IMR-90 (cell line): ENCODE data around the gene KIF16B. TPM values are rescaled to one million over a fixed set of nuclear protein-coding genes. Genes with fewer than 3 reads are reported as not detected.

Experiments used
- ATAC-seq: fragments of 200-7000 bp; cut with Tn5 transposase; 2 replicates; pipeline ENCODE4 v1.9.1; 2020; ENCODE audit warnings: low read depth, mild to moderate bottlenecking, moderate library complexity
- BruUV-seq: library from RNA; stranded (reverse); fragments of 400-500 nt; replicated peaks from 2 replicates; lab custom pipeline; 2021; lab: Mats Ljungman, UMichigan
- CTCF ChIA-PET: fragments of 300-600 bp; formaldehyde crosslinking; extraction: SDS; loops from one replicate; lab custom pipeline; 2021; ENCODE audit warnings: antibody characterized with exemption; lab: Yijun Ruan, JAX
- POLR2A ChIA-PET: fragments of 300-600 bp; sonication (Branson Sonifier 250); formaldehyde crosslinking; loops from one replicate; lab custom pipeline; 2022; ENCODE audit warnings: antibody characterized with exemption; ENCODE audit not compliant: unreplicated experiment; lab: Charles Lee
- DNase-seq: peaks from one replicate; pipeline ENCODE4 v3.0.0; 2013
- H2AFZ ChIP-seq: replicated peaks from 2 replicates; pipeline ENCODE3; 2013; ENCODE audit warnings: low read length, mild to moderate bottlenecking; ENCODE audit not compliant: poor library complexity
- H2AK5ac ChIP-seq: 2 replicates; pipeline ENCODE4 v1.6.1; 2013; ENCODE audit warnings: low read depth, low read length, inconsistent platforms
- H2AK9ac ChIP-seq: replicated peaks from 2 replicates; pipeline ENCODE3; 2013; ENCODE audit warnings: mild to moderate bottlenecking, low read depth, low read length, moderate library complexity; ENCODE audit not compliant: poor library complexity
- H2BK120ac ChIP-seq: 2 replicates; pipeline ENCODE4 v1.6.1; 2013; ENCODE audit warnings: low read depth, low read length, inconsistent platforms
- H2BK15ac ChIP-seq: 3 replicates; pipeline ENCODE4 v1.6.1; 2013; ENCODE audit warnings: low read depth, low read length, inconsistent platforms
- H2BK20ac ChIP-seq: 2 replicates; pipeline ENCODE4 v1.6.1; 2013; ENCODE audit warnings: low read depth, mild to moderate bottlenecking, inconsistent platforms, low read length, moderate library complexity
- H2BK5ac ChIP-seq: 2 replicates; pipeline ENCODE4 v1.6.1; 2013; ENCODE audit warnings: mild to moderate bottlenecking, low read depth, low read length, inconsistent platforms; ENCODE audit not compliant: poor library complexity, severe bottlenecking
- H3K14ac ChIP-seq: replicated peaks from 2 replicates; pipeline ENCODE4 v1.6.1; 2013; ENCODE audit warnings: low read depth, low read length, inconsistent platforms
- H3K18ac ChIP-seq: 2 replicates; pipeline ENCODE4 v1.6.1; 2013; ENCODE audit warnings: low read depth, low read length, control low read depth
- H3K23ac ChIP-seq: 2 replicates; pipeline ENCODE4 v1.6.1; 2013; ENCODE audit warnings: low read depth, low read length, inconsistent platforms
- H3K27ac ChIP-seq: 2 replicates; pipeline ENCODE4 v1.5.1; 2013; ENCODE audit warnings: mild to moderate bottlenecking, control low read depth, low read length; ENCODE audit not compliant: insufficient read depth
- H3K27me3 ChIP-seq: 2 replicates; pipeline ENCODE4 v1.6.1; 2013; ENCODE audit warnings: low read length; ENCODE audit not compliant: control insufficient read depth, insufficient read depth
- H3K36me3 ChIP-seq: 2 replicates; pipeline ENCODE4 v1.6.1; 2013; ENCODE audit warnings: low read length, mixed read lengths; ENCODE audit not compliant: control insufficient read depth, insufficient read depth
- H3K4ac ChIP-seq: 2 replicates; pipeline ENCODE4 v1.6.1; 2013; ENCODE audit warnings: low read depth, low read length, inconsistent platforms
- H3K4me1 ChIP-seq: 2 replicates; pipeline ENCODE4 v1.6.1; 2013; ENCODE audit warnings: low read length, mixed read lengths; ENCODE audit not compliant: control insufficient read depth, insufficient read depth
- H3K4me2 ChIP-seq: 2 replicates; pipeline ENCODE4 v1.6.1; 2013; ENCODE audit warnings: low read depth, mild to moderate bottlenecking, control low read depth, low read length, moderate library complexity
- H3K4me3 ChIP-seq: 2 replicates; pipeline ENCODE4 v1.5.1; 2013; ENCODE audit warnings: low read depth, mild to moderate bottlenecking, control low read depth, low read length, moderate library complexity; ENCODE audit not compliant: insufficient read depth
- H3K56ac ChIP-seq: 2 replicates; pipeline ENCODE4 v1.6.1; 2013; ENCODE audit warnings: low read length, inconsistent platforms; ENCODE audit not compliant: insufficient read depth; ENCODE audit errors: extremely low read depth
- H3K79me1 ChIP-seq, 2 experiments: 2 replicates each; pipeline ENCODE4 v1.6.1; 2013; ENCODE audit warnings: low read length in 2 of 2, inconsistent platforms in 1 of 2, low read depth in 1 of 2
- H3K9ac ChIP-seq: 2 replicates; pipeline ENCODE4 v1.6.1; 2013; ENCODE audit warnings: low read depth, low read length, control low read depth
- H3K9me1 ChIP-seq: 2 replicates; pipeline ENCODE4 v1.6.1; 2013; ENCODE audit warnings: low read length, inconsistent platforms; ENCODE audit not compliant: insufficient read depth
- H3K9me3 ChIP-seq: 2 replicates; pipeline ENCODE4 v1.6.1; 2013; ENCODE audit warnings: low read length; ENCODE audit not compliant: control insufficient read depth, insufficient read depth
- H4K20me1 ChIP-seq: 2 replicates; pipeline ENCODE4 v1.6.1; 2013; ENCODE audit warnings: low read length, inconsistent platforms; ENCODE audit not compliant: insufficient read depth
- H4K5ac ChIP-seq: 2 replicates; pipeline ENCODE4 v1.6.1; 2013; ENCODE audit warnings: mild to moderate bottlenecking, low read depth, low read length, control low read depth
- H4K8ac ChIP-seq, 2 experiments: 2 replicates each; pipeline ENCODE4 v1.6.1; 2013; ENCODE audit warnings: low read depth in 2 of 2, low read length in 2 of 2, control low read depth in 1 of 2, inconsistent platforms in 1 of 2
- H4K91ac ChIP-seq: 2 replicates; pipeline ENCODE4 v1.6.1; 2013; ENCODE audit warnings: low read depth, low read length, inconsistent platforms; ENCODE audit not compliant: insufficient read depth
- BHLHE40 ChIP-seq: fragments of 150-350 bp; IDR thresholded peaks from 2 replicates; pipeline ENCODE4 v1.6.1; 2016; ENCODE audit warnings: mild to moderate bottlenecking, low read depth, low read length
- MAZ ChIP-seq: IDR thresholded peaks from 2 replicates; pipeline ENCODE4 v1.6.1; 2012; ENCODE audit warnings: low read depth, mild to moderate bottlenecking, low read length, improper control_type of control experiment, moderate library complexity, borderline replicate concordance
- MXI1 ChIP-seq: IDR thresholded peaks from 2 replicates; pipeline ENCODE4 v1.6.1; 2012; ENCODE audit warnings: low read depth, mild to moderate bottlenecking, low read length, moderate library complexity, borderline replicate concordance
- RCOR1 ChIP-seq: IDR thresholded peaks from 2 replicates; pipeline ENCODE4 v1.6.1; 2012; ENCODE audit warnings: mild to moderate bottlenecking, low read length, improper control_type of control experiment; ENCODE audit not compliant: insufficient replicate concordance
- SMC3 ChIP-seq: fragments of 150-350 bp; IDR thresholded peaks from 2 replicates; pipeline ENCODE4 v1.6.1; 2016; ENCODE audit warnings: low read depth, mild to moderate bottlenecking, antibody characterized with exemption, low read length, moderate library complexity
- USF2 ChIP-seq: fragments of 150-350 bp; IDR thresholded peaks from 2 replicates; pipeline ENCODE4 v1.6.1; 2017; ENCODE audit warnings: mild to moderate bottlenecking, antibody characterized with exemption, low read length, low read depth
- WGBS, 2 experiments: methylation state at CpG; one replicate each; pipeline versions ENCODE4 v1.1.5 to v1.1.7; 2013; ENCODE audit warnings: missing lambda C conversion rate in 2 of 2; ENCODE audit not compliant: insufficient read length in 1 of 2; ENCODE audit errors: extremely low coverage in 2 of 2; 5-methylcytosine and 5-hydroxymethylcytosine counted together
- dilution Hi-C: fragments of 300-500 bp; cut with HindIII; formaldehyde crosslinking; loops from one replicate; pipeline ENCODE4 v1.14.3; 2018; ENCODE audit warnings: low sequenced_read_pairs; ENCODE audit not compliant: unreplicated experiment
- in situ Hi-C: fragments of 300-500 bp; cut with MboI; formaldehyde crosslinking; loops from 3 replicates; pipeline ENCODE4 v1.14.3; 2019; ENCODE audit warnings: low sequenced_read_pairs, inconsistent platforms, mixed read lengths
- intact Hi-C: fragments of 100-400 bp; cut with micrococcal nuclease; formaldehyde crosslinking; loops from 2 replicates; pipeline ENCODE4 v1.10.0; 2022
- polyA plus RNA-seq, 3 experiments: library from polyadenylated mRNA; depleted of rRNA; stranded (reverse); fragments of >200 nt; gene quantifications; 2 replicates each; pipeline ENCODE4 v1.2.3, GENCODE V29; 2012; ENCODE audit warnings: low replicate concordance in 1 of 3
- total RNA-seq: library from RNA; depleted of rRNA; stranded (reverse); fragments of >200 nt; gene quantifications from 2 replicates; pipeline ENCODE4 v1.2.3, GENCODE V29; 2012

KIF16B gene
- total and polyA plus RNA-seq, 2 of the 4 experiments (the other 2 are of a cell fraction), result 4.7 to 10.0 TPM

DNA sequence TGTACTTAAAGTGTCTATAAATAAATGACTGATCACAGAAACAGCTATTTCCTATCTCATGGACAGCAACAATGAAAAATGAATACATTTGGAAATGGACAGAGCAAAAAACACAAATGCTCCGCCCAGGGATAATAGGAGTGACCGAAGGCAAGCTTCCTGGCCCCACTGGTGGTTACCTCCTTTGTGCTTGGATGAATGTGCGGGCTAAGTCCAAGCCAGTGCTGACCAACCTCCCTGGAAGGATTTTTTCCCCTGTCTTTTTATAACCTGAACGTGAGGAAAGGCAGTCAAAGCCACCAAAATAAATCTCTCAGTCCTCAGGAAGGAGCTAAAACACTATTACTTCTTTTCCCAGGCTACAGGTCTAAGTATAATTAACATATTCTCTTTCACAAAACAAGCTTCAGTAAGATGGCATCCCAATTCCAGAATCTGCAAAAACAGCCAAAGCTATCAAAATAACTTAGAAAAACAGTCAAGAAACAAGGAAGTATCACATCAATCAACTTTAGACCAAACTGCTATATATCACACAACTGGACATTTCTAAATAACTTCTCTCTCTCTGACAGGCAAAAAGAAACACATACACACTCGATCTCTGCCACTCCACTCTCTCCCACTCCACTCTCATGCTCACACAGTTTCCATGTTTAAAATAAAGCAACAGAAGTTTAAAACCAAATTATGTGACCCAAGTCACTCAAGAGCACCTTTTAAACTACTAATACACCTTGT, 10.0 kb downstream of the KIF16B start:
- no peak overlapping the region for H3K18ac ChIP-seq
- intact Hi-C loops (no loop called here), in situ Hi-C loops (no loop called here), dilution Hi-C loops (no loop called here)
- no peak overlapping the region for H2BK120ac ChIP-seq
- H2BK20ac ChIP-seq, result no peak overlapping the region
- POLR2A ChIA-PET, result no interaction called here
- H3K79me1 ChIP-seq, result peaks cover 6 to 8% of the 10 kb centered on the region in 2 experiments; a peak in 3 of 4 replicates
- TF ChIP-seq MXI1, result no peak
- no peak for TF ChIP-seq USF2
- no peak for TF ChIP-seq RCOR1
- no peak for TF ChIP-seq MAZ
- TF ChIP-seq SMC3, result no peak
- no peak for TF ChIP-seq BHLHE40
- no TSS peak for BruUV-seq
- H3K9ac ChIP-seq, result no peak overlapping the region
- no peak overlapping the region for H3K56ac ChIP-seq
- no peaks in the 10 kb centered on the region for H3K4me1 ChIP-seq
- no peak overlapping the region for H3K23ac ChIP-seq
- no peak overlapping the region for H2BK5ac ChIP-seq
- H3K36me3 ChIP-seq, result no peaks in the 10 kb centered on the region
- H3K27ac ChIP-seq, result no peak overlapping the region
- no peak overlapping the region for H3K14ac ChIP-seq
- no peak overlapping the region for H2AK5ac ChIP-seq
- no peak overlapping the region for H3K4me3 ChIP-seq
- no peak overlapping the region for H2AK9ac ChIP-seq
- H4K5ac ChIP-seq, result no peak overlapping the region
- no peak overlapping the region for H2BK15ac ChIP-seq
- CTCF ChIA-PET, result no interaction called here
- H3K9me1 ChIP-seq, result no peaks in the 10 kb centered on the region
- H3K9me3 ChIP-seq, result no peaks in the 10 kb centered on the region
- DNase-seq (no peak), ATAC-seq (no peak; the same call in 1 of the 2 replicates)
- no peak overlapping the region for H4K8ac ChIP-seq
- no peak overlapping the region for H3K4me2 ChIP-seq
- 100% methylated on average over 1 of the region's 5 CpGs; no CpG with 5 or more reads in 1 of the 2 experiments for WGBS, 2 experiments
- no peak overlapping the region for H3K4ac ChIP-seq
- no peak overlapping the region for H2AFZ ChIP-seq
- no peak overlapping the region for H4K91ac ChIP-seq
- H4K20me1 ChIP-seq, result no peaks in the 10 kb centered on the region
- H3K27me3 ChIP-seq, result no peaks in the 10 kb centered on the region
